Measurements from ENCODE around the gene RELL1.
"Not testable (repeated sequence)": the region's sequence is repeated elsewhere in the genome, so short reads cannot be mapped to it uniquely, and the experiment has no call there.

RELL1 gene

GRCh38 chr4:37693450-37694190 is 7.4 kb upstream of the RELL1 start:
- DNase-seq (ENCODE audit: low read depth in 2 of 3, low spot score in 1 of 3): no peak

GRCh38 chr4:37693030-37693429 is 6.9 kb upstream of the RELL1 start:
- DNase-seq (ENCODE audit: low read depth in 2 of 3, low spot score in 1 of 3): no peak

- DNase-seq (ENCODE audit: low read depth in 2 of 3, low spot score in 1 of 3): no peak
Measured at GRCh38 chr4:37690976-37691375, 4.8 kb upstream of the RELL1 start.

GRCh38 chr4:37689353-37690095 is 3.3 kb upstream of the RELL1 start:
- no peak for DNase-seq (ENCODE audit: low read depth in 2 of 3, low spot score in 1 of 3)

GRCh38 chr4:37687681-37688080 is 1.5 kb upstream of the RELL1 start:
- DNase-seq (ENCODE audit: low read depth in 2 of 3, low spot score in 1 of 3): no peak

- no peak for DNase-seq (ENCODE audit: low read depth in 2 of 3, low spot score in 1 of 3)
Measured at GRCh38 chr4:37687194-37687562, 1.0 kb upstream of the RELL1 start.

- peak in 2 of 3 donors; percentile 7 to 34 for DNase-seq (ENCODE audit: low read depth in 2 of 3, low spot score in 1 of 3)
Measured at GRCh38 chr4:37685823-37686372, 278 bp downstream of the RELL1 start.

GRCh38 chr4:37685161-37685822 is 884 bp downstream of the RELL1 start:
- peak in 2 of 3 donors; percentile 7 to 16 for DNase-seq (ENCODE audit: low read depth in 2 of 3, low spot score in 1 of 3)

GRCh38 chr4:37684154-37684553 is 2.0 kb downstream of the RELL1 start:
- no peak for DNase-seq (ENCODE audit: low read depth in 2 of 3, low spot score in 1 of 3)

- no peak for DNase-seq (ENCODE audit: low read depth in 2 of 3, low spot score in 1 of 3)
Measured at GRCh38 chr4:37682701-37683401, 3.3 kb downstream of the RELL1 start.

- no peak for DNase-seq (ENCODE audit: low read depth in 2 of 3, low spot score in 1 of 3)
Measured at GRCh38 chr4:37680089-37680488, 6.1 kb downstream of the RELL1 start.

- no peak for DNase-seq (ENCODE audit: low read depth in 2 of 3, low spot score in 1 of 3)
Measured at GRCh38 chr4:37679301-37679700, 6.9 kb downstream of the RELL1 start.

GRCh38 chr4:37678624-37679023 is 7.6 kb downstream of the RELL1 start:
- no peak for DNase-seq (ENCODE audit: low read depth in 2 of 3, low spot score in 1 of 3)

GRCh38 chr4:37675587-37676290 is 10.4 kb downstream of the RELL1 start:
- no peak for DNase-seq (ENCODE audit: low read depth in 2 of 3, low spot score in 1 of 3)

- DNase-seq (ENCODE audit: low read depth in 2 of 3, low spot score in 1 of 3): no peak
Measured at GRCh38 chr4:37674439-37674838, 11.7 kb downstream of the RELL1 start.

GRCh38 chr4:37673538-37674192 is 12.5 kb downstream of the RELL1 start:
- DNase-seq (ENCODE audit: low read depth in 2 of 3, low spot score in 1 of 3): no peak

- DNase-seq (ENCODE audit: low read depth in 2 of 3, low spot score in 1 of 3): no peak
Measured at GRCh38 chr4:37671072-37671471, 15.1 kb downstream of the RELL1 start.

- no peak for DNase-seq (ENCODE audit: low read depth in 2 of 3, low spot score in 1 of 3)
Measured at GRCh38 chr4:37670249-37670648, 15.9 kb downstream of the RELL1 start.

- DNase-seq (ENCODE audit: low read depth in 2 of 3, low spot score in 1 of 3): not testable (repeated sequence)
Measured at GRCh38 chr4:37669124-37669523, 17.1 kb downstream of the RELL1 start.

Measured in stimulated activated CD4-positive, alpha-beta T cell treated with anti-CD3 and anti-CD28 coated beads, Interleukin-12 subunit alpha, Interleukin-12 subunit beta, amount 100 ng/mL, for 48 hours (primary cell).